GM12878 (cell line): ENCODE measurements around the gene ECHDC1. TPM values are rescaled to one million over a fixed set of nuclear protein-coding genes. Genes with fewer than 3 reads are reported as not detected.
A peak's percentile ranks its signal among the peaks of the same experiment; 100 is the strongest.

Source experiments
- ATAC-seq: fragments of 200-7000 bp; cut with Tn5 transposase; 3 replicates; pipeline ENCODE4 v1.9.1; 2020; ENCODE audit warnings: mild to moderate bottlenecking, moderate library complexity
- BruUV-seq: library from RNA; stranded (reverse); fragments of 400-500 nt; replicated peaks from 2 replicates; lab custom pipeline; 2021; lab: Mats Ljungman, UMichigan
- CTCF ChIA-PET: fragments of 300-600 bp; sonication (Branson Sonifier 250); formaldehyde crosslinking; extraction: SDS; loops from one replicate; lab custom pipeline; 2021; ENCODE audit warnings: inconsistent platforms; lab: Yijun Ruan, JAX
- POLR2A ChIA-PET: fragments of 350-600 bp; formaldehyde crosslinking; extraction: SDS; loops from one replicate; lab custom pipeline; 2021; ENCODE audit warnings: inconsistent platforms; lab: Charles Lee
- RAD21 ChIA-PET: fragments of 300-600 bp; sonication (Branson Sonifier 250); formaldehyde crosslinking; loops from one replicate; lab custom pipeline; 2023; ENCODE audit warnings: antibody characterized with exemption; ENCODE audit not compliant: unreplicated experiment; lab: Charles Lee
- SMC1A ChIA-PET: fragments of 300-600 bp; sonication (Branson Sonifier 250); formaldehyde crosslinking; loops from one replicate; lab custom pipeline; 2023; ENCODE audit not compliant: unreplicated experiment, uncharacterized antibody; lab: Charles Lee
- DNase-seq: peaks from one replicate; pipeline ENCODE4 v3.0.0-alpha.2; 2011; ENCODE audit warnings: low read depth, low spot score
- FAIRE-seq: peaks from 3 replicates; lab custom pipeline; 2011; peaks lifted over from hg19 to GRCh38; lab: Jason Lieb, UNC
- H2AFZ ChIP-seq: 2 replicates; pipeline ENCODE4 v1.6.0; 2011; ENCODE audit warnings: low read depth, low read length, control low read depth; ENCODE audit not compliant: control insufficient read depth
- H3K27ac ChIP-seq: 2 replicates; pipeline ENCODE4 v1.5.1; 2011; ENCODE audit warnings: control low read depth; ENCODE audit not compliant: control insufficient read depth, insufficient read depth
- H3K27me3 ChIP-seq, 2 experiments: replicated peaks in 1 of 2; 2 replicates each; pipeline versions ENCODE4 v1.6.0 to v1.6.1; 2011; ENCODE audit warnings: low read length in 1 of 2; ENCODE audit not compliant: control insufficient read depth in 2 of 2, insufficient read depth in 2 of 2
- H3K36me3 ChIP-seq, 2 experiments: 2 replicates each; pipeline ENCODE4 v1.5.1; 2011; ENCODE audit warnings: low read length in 1 of 2; ENCODE audit not compliant: control insufficient read depth in 2 of 2, insufficient read depth in 2 of 2
- H3K4me1 ChIP-seq: 2 replicates; pipeline ENCODE4 v1.6.1; 2011; ENCODE audit warnings: mild to moderate bottlenecking, low read length, moderate library complexity, mixed read lengths; ENCODE audit not compliant: control insufficient read depth, insufficient read depth
- H3K4me2 ChIP-seq: 2 replicates; pipeline ENCODE4 v1.6.0; 2011; ENCODE audit warnings: control low read depth; ENCODE audit not compliant: control insufficient read depth, insufficient read depth
- H3K4me3 ChIP-seq: fragments of 200-600 bp; sonication (generic); 2 replicates; pipeline ENCODE4 v1.5.1; 2016
- H3K79me2 ChIP-seq: 2 replicates; pipeline ENCODE4 v1.6.0; 2011; ENCODE audit warnings: low read length; ENCODE audit not compliant: control insufficient read depth, insufficient read depth
- H3K9ac ChIP-seq: 2 replicates; pipeline ENCODE4 v1.8.0; 2011; ENCODE audit warnings: low read length, control low read depth, mixed read lengths; ENCODE audit not compliant: control insufficient read depth, insufficient read depth
- H3K9me3 ChIP-seq: replicated peaks from 3 replicates; pipeline ENCODE4 v1.5.1; 2011; ENCODE audit warnings: mild to moderate bottlenecking, low read length; ENCODE audit not compliant: control insufficient read depth, insufficient read depth
- H4K20me1 ChIP-seq: 2 replicates; pipeline ENCODE4 v1.6.0; 2011; ENCODE audit not compliant: control insufficient read depth, insufficient read depth
- CEBPB ChIP-seq, 2 experiments: fragments of 150-350 bp in 1 of 2; IDR thresholded peaks; 2 replicates each; pipeline ENCODE4 v1.6.1; 2012 to 2014; ENCODE audit warnings: low read depth in 2 of 2, low read length in 2 of 2, borderline replicate concordance in 1 of 2, inconsistent platforms in 1 of 2
- CEBPZ ChIP-seq: fragments of 150-350 bp; IDR thresholded peaks from 2 replicates; pipeline ENCODE4 v1.6.1; 2016; ENCODE audit warnings: low read depth, low read length
- E2F8 ChIP-seq: fragments of 450-650 bp; IDR thresholded peaks from 2 replicates; pipeline ENCODE4 v1.6.1; 2018; ENCODE audit warnings: mild to moderate bottlenecking, low read depth, moderate library complexity; ENCODE audit not compliant: partially characterized antibody
- ESRRA ChIP-seq: IDR thresholded peaks from 2 replicates; pipeline ENCODE4 v1.6.1; 2012; ENCODE audit warnings: mild to moderate bottlenecking, low read length, improper control_type of control experiment
- EZH2 ChIP-seq: IDR thresholded peaks from 2 replicates; pipeline ENCODE4 v1.6.1; 2012; ENCODE audit warnings: low read depth, mild to moderate bottlenecking, control low read depth, inconsistent platforms, low read length, borderline replicate concordance; ENCODE audit not compliant: control insufficient read depth
- HDAC2 ChIP-seq: fragments of 200-600 bp; sonication (generic); IDR thresholded peaks from 2 replicates; pipeline ENCODE4 v1.6.1; 2017
- KLF5 ChIP-seq: fragments of 450-650 bp; IDR thresholded peaks from 2 replicates; pipeline ENCODE4 v1.6.1; 2014; ENCODE audit warnings: mild to moderate bottlenecking; ENCODE audit not compliant: partially characterized antibody
- MYC ChIP-seq: IDR thresholded peaks from 2 replicates; pipeline ENCODE4 v1.6.1; 2011; ENCODE audit warnings: mild to moderate bottlenecking, low read length, moderate library complexity, inconsistent platforms; ENCODE audit not compliant: insufficient read depth, insufficient replicate concordance, insufficient read length, severe bottlenecking
- PAX8 ChIP-seq: fragments of 450-650 bp; IDR thresholded peaks from 2 replicates; pipeline ENCODE4 v1.6.1; 2017; ENCODE audit warnings: mild to moderate bottlenecking, moderate library complexity
- RAD21 ChIP-seq: IDR thresholded peaks from 2 replicates; pipeline ENCODE4 v1.6.1; 2011; ENCODE audit warnings: mild to moderate bottlenecking, low read depth, low read length, moderate library complexity; ENCODE audit not compliant: insufficient read depth
- RUNX3 ChIP-seq: IDR thresholded peaks from 2 replicates; pipeline ENCODE4 v1.6.1; 2012; ENCODE audit warnings: low read length, inconsistent platforms
- SMC3 ChIP-seq: IDR thresholded peaks from 2 replicates; pipeline ENCODE4 v1.6.1; 2011; ENCODE audit warnings: low read length, improper control_type of control experiment, borderline replicate concordance
- TCF7 ChIP-seq: IDR thresholded peaks from 2 replicates; pipeline ENCODE4 v1.6.1; 2014; ENCODE audit warnings: antibody characterized with exemption, borderline replicate concordance
- ZBED1 ChIP-seq: IDR thresholded peaks from 2 replicates; pipeline ENCODE4 v1.6.1; 2016; ENCODE audit warnings: borderline replicate concordance
- ZNF217 ChIP-seq: fragments of 450-650 bp; IDR thresholded peaks from 2 replicates; pipeline ENCODE4 v1.6.1; 2017; ENCODE audit warnings: antibody characterized with exemption, mild to moderate bottlenecking
- WGBS: methylation state at CpG from one replicate; pipeline ENCODE4 v1.1.6; 2016; ENCODE audit warnings: low lambda C conversion rate; ENCODE audit not compliant: insufficient replicate concordance, insufficient coverage; ENCODE audit errors: missing lambda C conversion rate; 5-methylcytosine and 5-hydroxymethylcytosine counted together
- in situ Hi-C: fragments of 300-500 bp; cut with MboI; formaldehyde crosslinking; loops from 9 replicates; pipeline ENCODE4 v1.14.3; 2018; ENCODE audit warnings: mixed read lengths
- intact Hi-C: fragments of 100-400 bp; cut with micrococcal nuclease; formaldehyde crosslinking; loops from one replicate; pipeline ENCODE4 v1.14.2; 2022; ENCODE audit not compliant: unreplicated experiment
- polyA plus RNA-seq, 11 experiments: library from polyadenylated mRNA; depleted of rRNA in 4 of 11; unstranded in 6 of 11; stranded (reverse) in 5 of 11; fragments of >200 nt; fragmentation: Nextera tagmentation in 4 of 11; fragmentation: Illumina TruSeq in 1 of 11; extraction: Ambion mirVana in 4 of 11; extraction: Trizol in 1 of 11; gene quantifications; 1 replicate in 1 of 11; 2 replicates in 10 of 11; pipeline versions ENCODE4 v1.2.1 to v1.2.3, GENCODE V29; 2011 to 2016; ENCODE audit warnings: inconsistent platforms in 2 of 11, missing spikeins in 2 of 11, low read depth in 1 of 11
- total RNA-seq, 4 experiments: library from RNA; depleted of rRNA in 3 of 4; stranded (reverse); fragments of >200 nt in 3 of 4; fragmentation: Illumina TruSeq in 1 of 4; extraction: Trizol in 1 of 4; gene quantifications; 2 replicates each; pipeline versions ENCODE4 v1.2.1 to v1.2.3, GENCODE V29; 2013 to 2021

The ECHDC1 gene
- total and polyA plus RNA-seq, 10 of the 15 experiments (the other 5 are each of a cell fraction or from before 2014, with no cell fraction given): 46.2 to 111 (median 70.7) TPM

GRCh38 chr6:127290391-127291265 lies 52.8 kb downstream of the ECHDC1 start (continued):
- TF ChIP-seq RAD21 (no peak), HDAC2 (no peak), RUNX3 (peak; percentile 39; the same call in 1 of the 2 replicates)

GRCh38 chr6:127289934-127290333 lies 53.5 kb downstream of the ECHDC1 start:
- SMC1A ChIA-PET: interaction anchor here (0.9 to 3.6 kb wide), 5 partner anchors 14 to 145 kb away, joined by 3 to 29 read pairs (median 12); no protein-coding TSS in a partner anchor
- in situ Hi-C loops (loop anchor here (25.0 kb wide), 1 partner anchor 1503 kb away; the partner anchor contains the start of gene NCOA7), intact Hi-C loops (loop anchor here (2.0 kb wide), 1 partner anchor 23 kb away; the partner anchor contains the start of gene RNF146)
- H2AFZ ChIP-seq: no peak overlapping the region
- POLR2A ChIA-PET: interaction anchor here (1.4 to 3.3 kb wide), 2 partner anchors 14 to 22 kb away, joined by 6 to 24 read pairs; partner anchors contain the start of gene RNF146
- H3K27me3 ChIP-seq: no peaks in the 10 kb centered on the region
- H3K79me2 ChIP-seq: no peaks in the 10 kb centered on the region
- H3K9me3 ChIP-seq: no peaks in the 10 kb centered on the region
- no peak overlapping the region for H3K27ac ChIP-seq
- no peak overlapping the region for H3K4me3 ChIP-seq
- BruUV-seq: no TSS peak
- peaks cover 6 to 8% of the 10 kb centered on the region in 2 experiments; a peak in 3 of 4 replicates for H3K36me3 ChIP-seq
- ATAC-seq (no peak), FAIRE-seq (peak; percentile 52), DNase-seq (no peak)
- RAD21 ChIA-PET: interaction anchor here (0.7 to 4.3 kb wide), 6 partner anchors 11 to 195 kb away, joined by 3 to 20 read pairs (median 10); partner anchors contain the start of gene RNF146
- CTCF ChIA-PET: interaction anchor here (0.9 to 3.7 kb wide), 9 partner anchors 11 to 130 kb away, joined by 3 to 25 read pairs (median 4); partner anchors contain the start of genes ECHDC1 and RNF146
- H3K9ac ChIP-seq: no peak overlapping the region
- no peak overlapping the region for H3K4me2 ChIP-seq
- no peaks in the 10 kb centered on the region for H4K20me1 ChIP-seq
- H3K4me1 ChIP-seq: peaks cover 13% of the 10 kb centered on the region; the same call in 1 of the 2 replicates
- 97% methylated on average over 5 of the region's 5 CpGs for WGBS
- TF ChIP-seq CEBPZ: no peak
- no peak for TF ChIP-seq PAX8
- TF ChIP-seq KLF5: no peak
- TF ChIP-seq EZH2: no peak
- no peak for TF ChIP-seq ZBED1
- no peak for TF ChIP-seq E2F8
- no peak for TF ChIP-seq CEBPB (IDR thresholded peaks at IDR 0.05; ENCODE audit: borderline replicate concordance in 1 of 2, low read depth in 2 of 2, low read length in 2 of 2)
- no peak for TF ChIP-seq ZNF217
- no peak for TF ChIP-seq SMC3
- TF ChIP-seq ESRRA: no peak
- TF ChIP-seq MYC: no peak
- no peak for TF ChIP-seq TCF7
